ENCODE results near the gene OR10J1.

- TF ChIP-seq POLR2A (IDR thresholded peaks at IDR 0.05; ENCODE audit: low read length) (no peak), GATA1 (IDR thresholded peaks at IDR 0.05; ENCODE audit: low read depth, low read length) (no peak)
These were observed 33.8 kb downstream of the OR10J1 start for GRCh38 chr1:159473335-159473734.
